HCT116 (cell line): Measurements from ENCODE around the gene CHN1. TPM values are rescaled to one million over a fixed set of nuclear protein-coding genes. Genes with fewer than 3 reads are reported as not detected.

Source experiments
- ATAC-seq: fragments of 200-7000 bp; cut with Tn5 transposase; 2 replicates; pipeline ENCODE4 v1.9.1; 2020; ENCODE audit warnings: mild to moderate bottlenecking, moderate library complexity
- BruUV-seq: library from RNA; stranded (reverse); fragments of 400-500 nt; replicated peaks from 2 replicates; lab custom pipeline; 2021; lab: Mats Ljungman, UMichigan
- CTCF ChIA-PET: fragments of 300-600 bp; sonication (Branson Sonifier 250); formaldehyde crosslinking; loops from one replicate; lab custom pipeline; 2021; ENCODE audit warnings: antibody characterized with exemption; lab: Charles Lee
- POLR2A ChIA-PET: fragments of 300-600, 350-600 bp; sonication (Branson Sonifier 250); formaldehyde crosslinking; loops from one replicate; lab custom pipeline; 2021; ENCODE audit warnings: antibody characterized with exemption; lab: Charles Lee
- RAD21 ChIA-PET, 2 experiments: fragments of 300-600 bp; sonication (Branson Sonifier 250); formaldehyde crosslinking; loops; one replicate each; lab custom pipeline; 2023; ENCODE audit warnings: low total read pairs in 2 of 2; ENCODE audit not compliant: uncharacterized antibody in 2 of 2, unreplicated experiment in 2 of 2, low non-redundant PET in 1 of 2; lab: Charles Lee
- DNase-seq: peaks from one replicate; pipeline ENCODE4 v3.0.0-alpha.2; 2010; ENCODE audit warnings: low read depth, low spot score
- H2AFZ ChIP-seq: fragments of 200-600 bp; shearing (Covaris generic), sonication (generic); 2 replicates; pipeline ENCODE4 v1.6.1; 2017; ENCODE audit warnings: low read depth, mixed run types, mixed read lengths, antibody characterized with exemption, low read length; ENCODE audit not compliant: poor library complexity, severe bottlenecking
- H3K27ac ChIP-seq: 2 replicates; pipeline ENCODE4 v1.5.1; 2012; ENCODE audit warnings: low read depth, low read length
- H3K27me3 ChIP-seq: fragments of 200-600 bp; sonication (generic); 2 replicates; pipeline ENCODE4 v1.6.1; 2016; ENCODE audit warnings: mixed run types, low read length, mixed read lengths; ENCODE audit not compliant: insufficient read depth
- H3K36me3 ChIP-seq, 2 experiments: fragments of 200-500 bp in 1 of 2; fragments of 200-600 bp in 1 of 2; sonication (Bioruptor generic) in 1 of 2; sonication (generic) in 1 of 2; 2 replicates each; pipeline versions ENCODE4 v1.5.1 to v1.6.1; 2014 to 2016; ENCODE audit warnings: low read length in 2 of 2, inconsistent platforms in 1 of 2, mixed read lengths in 1 of 2, mixed run types in 1 of 2; ENCODE audit not compliant: insufficient read depth in 2 of 2, control insufficient read depth in 1 of 2
- H3K4me1 ChIP-seq, 2 experiments: fragments of 200-600 bp in 1 of 2; sonication (generic) in 1 of 2; 2 replicates each; pipeline versions ENCODE4 v1.5.1 to v1.6.1; 2012 to 2017; ENCODE audit warnings: low read length in 2 of 2, inconsistent platforms in 1 of 2, mild to moderate bottlenecking in 1 of 2, mixed read lengths in 1 of 2, mixed run types in 1 of 2, moderate library complexity in 1 of 2; ENCODE audit not compliant: insufficient read depth in 2 of 2, control insufficient read depth in 1 of 2
- H3K4me2 ChIP-seq: fragments of 200-600 bp; sonication (generic); 2 replicates; pipeline ENCODE4 v1.6.1; 2017; ENCODE audit warnings: mixed run types, low read length, mixed read lengths
- H3K4me3 ChIP-seq, 2 experiments: fragments of 200-600 bp in 1 of 2; sonication (generic) in 1 of 2; replicated peaks in 1 of 2; 2 replicates each; pipeline ENCODE4 v1.5.1; 2011 to 2016; ENCODE audit warnings: low read length in 2 of 2, control low read depth in 1 of 2, low read depth in 1 of 2, mild to moderate bottlenecking in 1 of 2, mixed read lengths in 1 of 2, mixed run types in 1 of 2
- H3K79me2 ChIP-seq: fragments of 200-600 bp; sonication (generic); 2 replicates; pipeline ENCODE4 v1.6.1; 2017; ENCODE audit warnings: mild to moderate bottlenecking, mixed run types, low read length, moderate library complexity, mixed read lengths; ENCODE audit not compliant: insufficient read depth
- H3K9ac ChIP-seq: fragments of 200-600 bp; sonication (generic); 2 replicates; pipeline ENCODE4 v1.6.1; 2016; ENCODE audit warnings: low read length, mixed read lengths
- H3K9me2 ChIP-seq: fragments of 200-600 bp; sonication (generic), shearing (Covaris generic); 2 replicates; pipeline ENCODE4 v1.6.1; 2017; ENCODE audit warnings: mixed run types, mild to moderate bottlenecking, moderate library complexity; ENCODE audit not compliant: insufficient read depth
- H3K9me3 ChIP-seq, 2 experiments: fragments of 200-500 bp in 1 of 2; fragments of 200-600 bp in 1 of 2; sonication (Bioruptor generic) in 1 of 2; sonication (generic) in 1 of 2; 2 replicates each; pipeline ENCODE4 v1.6.1; 2014 to 2017; ENCODE audit warnings: low read length in 2 of 2, mixed read lengths in 2 of 2, inconsistent platforms in 1 of 2, low read depth in 1 of 2, mild to moderate bottlenecking in 1 of 2, mixed run types in 1 of 2, moderate library complexity in 1 of 2; ENCODE audit not compliant: control insufficient read depth in 1 of 2, insufficient read depth in 1 of 2
- H4K20me1 ChIP-seq: fragments of 200-600 bp; sonication (generic), shearing (Covaris generic); 2 replicates; pipeline ENCODE4 v1.6.1; 2017; ENCODE audit warnings: mixed run types, mild to moderate bottlenecking, moderate library complexity; ENCODE audit not compliant: insufficient read depth
- ATF3 ChIP-seq: IDR thresholded peaks from 2 replicates; pipeline ENCODE4 v1.6.1; 2012
- CBX3 ChIP-seq: IDR thresholded peaks from 2 replicates; pipeline ENCODE4 v1.6.1; 2012; ENCODE audit warnings: low read depth
- CEBPB ChIP-seq: IDR thresholded peaks from 2 replicates; pipeline ENCODE4 v1.6.1; 2012; ENCODE audit warnings: low read depth
- CTCF ChIP-seq, 3 experiments: fragments of 200-600 bp in 1 of 3; sonication (generic) in 1 of 3; IDR thresholded peaks in 2 of 3; conservative IDR thresholded peaks in 1 of 3; 2 replicates each; pipeline ENCODE4 v1.5.1; 2012 to 2017; ENCODE audit warnings: low read depth in 2 of 3, low read length in 2 of 3, antibody characterized with exemption in 1 of 3, borderline replicate concordance in 1 of 3, control low read depth in 1 of 3, mild to moderate bottlenecking in 1 of 3, mixed read lengths in 1 of 3, mixed run types in 1 of 3, moderate library complexity in 1 of 3; ENCODE audit not compliant: insufficient read depth in 1 of 3
- ELF1 ChIP-seq: IDR thresholded peaks from 2 replicates; pipeline ENCODE4 v1.6.1; 2012; ENCODE audit warnings: low read depth, borderline replicate concordance
- EZH2phosphoT487 ChIP-seq: fragments of 200-600 bp; IDR thresholded peaks from 2 replicates; pipeline ENCODE4 v1.6.1; 2018; ENCODE audit warnings: antibody characterized with exemption, borderline replicate concordance
- FOSL1 ChIP-seq: IDR thresholded peaks from 2 replicates; pipeline ENCODE4 v1.6.1; 2012; ENCODE audit warnings: low read depth
- JUND ChIP-seq: IDR thresholded peaks from 2 replicates; pipeline ENCODE4 v1.6.1; 2012
- MAX ChIP-seq: IDR thresholded peaks from 2 replicates; pipeline ENCODE4 v1.6.1; 2012
- POLR2A ChIP-seq: IDR thresholded peaks from 2 replicates; pipeline ENCODE4 v1.7.0; 2011; ENCODE audit warnings: borderline replicate concordance; ENCODE audit not compliant: insufficient read depth, insufficient read length; ENCODE audit errors: extremely low read depth
- RAD21 ChIP-seq: IDR thresholded peaks from 2 replicates; pipeline ENCODE4 v1.6.1; 2012; ENCODE audit warnings: low read depth, mild to moderate bottlenecking
- SIN3A ChIP-seq: IDR thresholded peaks from 2 replicates; pipeline ENCODE4 v1.6.1; 2012; ENCODE audit warnings: low read depth
- SP1 ChIP-seq: IDR thresholded peaks from 2 replicates; pipeline ENCODE4 v1.6.1; 2012; ENCODE audit warnings: low read depth
- SRF ChIP-seq: IDR thresholded peaks from 2 replicates; pipeline ENCODE4 v1.6.1; 2012; ENCODE audit warnings: low read depth
- YY1 ChIP-seq: IDR thresholded peaks from 2 replicates; pipeline ENCODE4 v1.6.1; 2011; ENCODE audit warnings: low read length, low read depth, moderate library complexity, mild to moderate bottlenecking; ENCODE audit not compliant: insufficient replicate concordance; ENCODE audit errors: extremely low read depth
- ZBTB33 ChIP-seq: IDR thresholded peaks from 2 replicates; pipeline ENCODE4 v1.6.1; 2011; ENCODE audit warnings: mild to moderate bottlenecking, low read length, moderate library complexity; ENCODE audit not compliant: insufficient replicate concordance; ENCODE audit errors: extremely low read depth
- ZNF274 ChIP-seq: fragments of 200-500 bp; sonication (Bioruptor generic); IDR thresholded peaks from 2 replicates; pipeline ENCODE4 v1.6.1; 2014; ENCODE audit warnings: mild to moderate bottlenecking, low read depth, low read length, inconsistent platforms
- intact Hi-C: fragments of 100-400 bp; cut with micrococcal nuclease; formaldehyde crosslinking; loops from 2 replicates; pipeline ENCODE4 v1.10.0; 2022
- total RNA-seq: library from RNA; stranded (reverse); gene quantifications from one replicate; pipeline ENCODE4 v1.2.1, GENCODE V29; 2021; ENCODE audit not compliant: unreplicated experiment

Gene CHN1
- total RNA-seq, 1 experiment from 2014 or later, result 3.6 TPM

- intact Hi-C loops, result no loop called here
Observed at GRCh38 chr2:174780856-174781255, 224.3 kb downstream of the CHN1 start.

More at GRCh38 chr2:174780856-174781255, 224.3 kb downstream of the CHN1 start:
- POLR2A ChIA-PET, result no interaction called here
- TF ChIP-seq SRF (no peak), EZH2phosphoT487 (no peak), POLR2A (no peak), SIN3A (no peak), CEBPB (no peak), ATF3 (no peak), JUND (no peak), ZNF274 (no peak), SP1 (no peak), ZBTB33 (no peak), MAX (no peak), FOSL1 (no peak), CBX3 (no peak), ELF1 (no peak), CTCF (IDR thresholded peaks at IDR 0.05 in 2 of 3, conservative IDR thresholded peaks at IDR 0.05 in 1 of 3; ENCODE audit: borderline replicate concordance in 1 of 3, insufficient read depth in 1 of 3, low read depth in 2 of 3, low read length in 2 of 3) (no peak), RAD21 (no peak), YY1 (no peak)
- TF ChIP-seq, all 23 proteins: peak for 0
- ATAC-seq (no peak), DNase-seq (no peak)
- no peaks in the 10 kb centered on the region for H3K79me2 ChIP-seq
- H3K36me3 ChIP-seq, result no peaks in the 10 kb centered on the region
- ChIA-PET RAD21 (no interaction called here), CTCF (interaction anchor here (1.9 kb wide), 1 partner anchor 9 kb away, joined by 9 read pairs; no protein-coding TSS in a partner anchor)
- H3K27me3 ChIP-seq, result no peaks in the 10 kb centered on the region
- H3K9me3 ChIP-seq, result no peaks in the 10 kb centered on the region
- BruUV-seq, result no TSS peak
- no peaks in the 10 kb centered on the region for H4K20me1 ChIP-seq
- H2AFZ ChIP-seq, result no peak overlapping the region
- H3K4me1 ChIP-seq, result peaks cover 0 to 4% of the 10 kb centered on the region in 2 experiments; a peak in 1 of 4 replicates
- no peak overlapping the region for H3K4me2 ChIP-seq
- H3K9ac ChIP-seq, result no peak overlapping the region
- no peaks in the 10 kb centered on the region for H3K9me2 ChIP-seq
- no peak overlapping the region for H3K27ac ChIP-seq
- H3K4me3 ChIP-seq, result no peak overlapping the region
